ENCODE measurements around the gene EIF3A.

EIF3A gene

DNA sequence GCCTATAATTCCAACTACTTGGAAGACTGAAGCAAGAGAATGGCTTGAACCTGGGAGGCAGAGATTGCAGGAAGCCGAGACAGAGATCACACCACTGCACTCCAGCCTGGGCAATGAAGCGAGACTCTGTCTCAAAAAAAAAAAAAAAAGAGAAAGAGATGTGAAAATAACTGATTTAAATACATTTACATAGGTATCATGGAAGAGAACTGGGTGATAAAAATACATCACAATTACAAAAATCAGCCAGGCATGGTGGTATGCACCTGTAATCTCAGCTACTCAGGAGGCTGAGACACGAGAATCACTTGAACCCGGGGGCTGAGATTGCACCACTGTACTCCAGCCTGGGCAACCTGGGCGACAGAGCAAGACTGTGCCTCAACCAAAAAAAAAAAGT, 31.3 kb downstream of the EIF3A start:
- peaks cover 3% of the 10 kb centered on the region for H3K4me1 ChIP-seq (ENCODE audit: insufficient read depth, low read length, severe bottlenecking)
- H3K4me3 ChIP-seq (ENCODE audit: low read depth, low read length, poor library complexity, severe bottlenecking), result no peak overlapping the region
- H3K79me2 ChIP-seq (ENCODE audit: insufficient read depth, low read length), result peaks cover 12% of the 10 kb centered on the region
- no peaks in the 10 kb centered on the region for H4K20me1 ChIP-seq (ENCODE audit: insufficient read depth, low read length)
- H3K36me3 ChIP-seq (ENCODE audit: insufficient read depth, low read length), result peaks cover 100% of the 10 kb centered on the region
- H3K4me2 ChIP-seq (ENCODE audit: low read length), result no peak overlapping the region
- no peak overlapping the region for H3K9ac ChIP-seq (ENCODE audit: low read length)
- no peaks in the 10 kb centered on the region for H3K27me3 ChIP-seq (ENCODE audit: insufficient read depth, low read length)
- H3K9me3 ChIP-seq (ENCODE audit: low read length), result no peaks in the 10 kb centered on the region
- no peak for TF ChIP-seq EZH2 (IDR thresholded peaks at IDR 0.05; ENCODE audit: borderline replicate concordance, low read length)
- peaks cover 6% of the 10 kb centered on the region; the same call in 1 of the 2 replicates for H3F3A ChIP-seq (ENCODE audit: insufficient read depth, low read length)
- no peak overlapping the region for H2AFZ ChIP-seq (ENCODE audit: low read length)
- no peaks in the 10 kb centered on the region for H3K9me2 ChIP-seq (ENCODE audit: low read depth, low read length)
- H3K27ac ChIP-seq (ENCODE audit: low read depth, low read length, poor library complexity, severe bottlenecking), result no peak overlapping the region

DNA sequence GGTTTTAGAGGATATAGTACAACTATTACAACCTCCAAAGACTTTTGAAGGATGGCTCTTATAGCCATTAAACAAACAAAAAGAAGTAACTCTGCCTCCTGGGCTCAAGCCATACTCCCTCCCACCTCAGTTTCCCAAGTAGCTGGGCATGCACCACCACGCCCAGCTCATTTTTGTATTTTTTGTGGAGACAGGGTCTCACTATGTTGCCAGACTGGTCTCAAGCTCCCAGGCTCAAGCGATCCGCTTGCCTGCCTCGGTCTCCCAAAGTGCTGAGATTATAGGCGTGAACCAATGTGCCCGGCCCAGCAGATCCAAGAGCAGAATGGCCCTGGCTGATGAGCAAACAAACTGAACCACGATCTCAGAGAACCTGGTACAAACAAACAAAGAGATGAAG, 35.1 kb downstream of the EIF3A start:
- no peaks in the 10 kb centered on the region for H4K20me1 ChIP-seq (ENCODE audit: insufficient read depth, low read length)

DNA sequence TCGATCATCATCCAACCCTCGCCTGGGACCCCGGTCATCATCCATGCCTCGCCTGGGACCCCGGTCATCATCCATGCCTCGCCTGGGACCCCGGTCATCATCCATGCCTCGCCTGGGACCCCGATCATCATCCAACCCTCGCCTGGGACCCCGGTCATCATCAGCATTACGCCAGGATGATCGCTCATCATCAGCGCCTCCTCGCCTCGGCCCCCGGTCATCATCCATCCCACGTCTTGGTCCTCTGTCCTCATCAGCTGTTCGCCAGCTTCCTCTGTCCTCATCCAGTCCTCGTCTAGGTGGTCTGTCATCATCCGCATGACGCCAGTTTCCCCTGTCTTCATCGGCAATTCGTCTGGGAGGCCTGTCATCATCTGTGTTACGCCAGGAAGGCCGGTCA, 38.4 kb downstream of the EIF3A start:
- Histone ChIP-seq H4K20me1 (ENCODE audit: insufficient read depth, low read length) (no peaks in the 10 kb centered on the region), H3K4me3 (ENCODE audit: low read depth, low read length, poor library complexity, severe bottlenecking) (no peak overlapping the region), H3K36me3 (ENCODE audit: insufficient read depth, low read length) (peaks cover 99% of the 10 kb centered on the region)

More for the DNA sequence above, 35.1 kb downstream of the EIF3A start:
- H3K9me2 ChIP-seq (ENCODE audit: low read depth, low read length), result no peaks in the 10 kb centered on the region
- peaks cover 3% of the 10 kb centered on the region for H3K4me1 ChIP-seq (ENCODE audit: insufficient read depth, low read length, severe bottlenecking)
- H3K27me3 ChIP-seq (ENCODE audit: insufficient read depth, low read length), result no peaks in the 10 kb centered on the region
- no peaks in the 10 kb centered on the region for H3K9me3 ChIP-seq (ENCODE audit: low read length)
- no peak overlapping the region for H3K9ac ChIP-seq (ENCODE audit: low read length)
- peaks cover 100% of the 10 kb centered on the region for H3K36me3 ChIP-seq (ENCODE audit: insufficient read depth, low read length)
- no peak overlapping the region for H3K4me2 ChIP-seq (ENCODE audit: low read length)
- TF ChIP-seq EZH2 (IDR thresholded peaks at IDR 0.05; ENCODE audit: borderline replicate concordance, low read length), result no peak
- TF ChIP-seq, protein P1, sequence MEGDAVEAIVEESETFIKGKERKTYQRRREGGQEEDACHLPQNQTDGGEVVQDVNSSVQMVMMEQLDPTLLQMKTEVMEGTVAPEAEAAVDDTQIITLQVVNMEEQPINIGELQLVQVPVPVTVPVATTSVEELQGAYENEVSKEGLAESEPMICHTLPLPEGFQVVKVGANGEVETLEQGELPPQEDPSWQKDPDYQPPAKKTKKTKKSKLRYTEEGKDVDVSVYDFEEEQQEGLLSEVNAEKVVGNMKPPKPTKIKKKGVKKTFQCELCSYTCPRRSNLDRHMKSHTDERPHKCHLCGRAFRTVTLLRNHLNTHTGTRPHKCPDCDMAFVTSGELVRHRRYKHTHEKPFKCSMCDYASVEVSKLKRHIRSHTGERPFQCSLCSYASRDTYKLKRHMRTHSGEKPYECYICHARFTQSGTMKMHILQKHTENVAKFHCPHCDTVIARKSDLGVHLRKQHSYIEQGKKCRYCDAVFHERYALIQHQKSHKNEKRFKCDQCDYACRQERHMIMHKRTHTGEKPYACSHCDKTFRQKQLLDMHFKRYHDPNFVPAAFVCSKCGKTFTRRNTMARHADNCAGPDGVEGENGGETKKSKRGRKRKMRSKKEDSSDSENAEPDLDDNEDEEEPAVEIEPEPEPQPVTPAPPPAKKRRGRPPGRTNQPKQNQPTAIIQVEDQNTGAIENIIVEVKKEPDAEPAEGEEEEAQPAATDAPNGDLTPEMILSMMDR (IDR thresholded peaks at IDR 0.05; ENCODE audit: low read length), result no peak
- H3K27ac ChIP-seq (ENCODE audit: low read depth, low read length, poor library complexity, severe bottlenecking), result no peak overlapping the region
- H3K4me3 ChIP-seq (ENCODE audit: low read depth, low read length, poor library complexity, severe bottlenecking), result no peak overlapping the region
- H2AFZ ChIP-seq (ENCODE audit: low read length), result no peak overlapping the region
- H3K79me2 ChIP-seq (ENCODE audit: insufficient read depth, low read length), result peaks cover 10% of the 10 kb centered on the region
- no peaks in the 10 kb centered on the region; the same call in 1 of the 2 replicates for H3F3A ChIP-seq (ENCODE audit: insufficient read depth, low read length)

More for the DNA sequence above, 38.4 kb downstream of the EIF3A start:
- no peak overlapping the region for H3K27ac ChIP-seq (ENCODE audit: low read depth, low read length, poor library complexity, severe bottlenecking)
- H2AFZ ChIP-seq (ENCODE audit: low read length), result no peak overlapping the region
- H3K9me2 ChIP-seq (ENCODE audit: low read depth, low read length), result no peaks in the 10 kb centered on the region
- TF ChIP-seq, protein P1 (IDR thresholded peaks at IDR 0.05; ENCODE audit: low read length), result no peak
- TF ChIP-seq EZH2 (IDR thresholded peaks at IDR 0.05; ENCODE audit: borderline replicate concordance, low read length), result no peak
- no peaks in the 10 kb centered on the region for H3K27me3 ChIP-seq (ENCODE audit: insufficient read depth, low read length)
- H3F3A ChIP-seq (ENCODE audit: insufficient read depth, low read length), result peaks cover 3% of the 10 kb centered on the region; the same call in 1 of the 2 replicates
- peaks cover 4% of the 10 kb centered on the region for H3K79me2 ChIP-seq (ENCODE audit: insufficient read depth, low read length)
- no peaks in the 10 kb centered on the region for H3K4me1 ChIP-seq (ENCODE audit: insufficient read depth, low read length, severe bottlenecking)
- H3K4me2 ChIP-seq (ENCODE audit: low read length), result no peak overlapping the region
- H3K9me3 ChIP-seq (ENCODE audit: low read length), result no peaks in the 10 kb centered on the region
- H3K9ac ChIP-seq (ENCODE audit: low read length), result no peak overlapping the region
